ENCODE data around the gene POLD4.
"Not testable (repeated sequence)": the region's sequence is repeated elsewhere in the genome, so short reads cannot be mapped to it uniquely, and the experiment has no call there.

POLD4 gene

GRCh38 chr11:67353317-67354074, at the start of gene POLD4:
Gene POLD4, minus strand, starts transcription at chr11:67353546. Its CDS starts 147 bp downstream, at chr11:67353399.
- peak; percentile 95 to 98 for DNase-seq

GRCh38 chr11:67403085-67403484, 49.7 kb upstream of the POLD4 start:
- not testable (repeated sequence) for DNase-seq

- DNase-seq: not testable (repeated sequence)
These were observed 49.0 kb upstream of the POLD4 start for GRCh38 chr11:67402192-67402839.

- peak; percentile 85 to 90 for DNase-seq
These were observed 48.3 kb upstream of the POLD4 start, which contains the start of gene PPP1CA for GRCh38 chr11:67401495-67402191. Gene PPP1CA, minus strand, starts transcription at chr11:67401858. Its CDS starts 76 bp downstream, at chr11:67401782.

- no peak for DNase-seq
These were observed 47.7 kb upstream of the POLD4 start for GRCh38 chr11:67400942-67401494.

GRCh38 chr11:67400251-67400941, 47.0 kb upstream of the POLD4 start:
- DNase-seq: no peak

- no peak for DNase-seq
These were observed 45.6 kb upstream of the POLD4 start for GRCh38 chr11:67398661-67399563.

GRCh38 chr11:67397986-67398660, 44.8 kb upstream of the POLD4 start:
- no peak for DNase-seq

- DNase-seq: no peak
These were observed 44.2 kb upstream of the POLD4 start for GRCh38 chr11:67397536-67397935.

- no peak for DNase-seq
These were observed 43.4 kb upstream of the POLD4 start for GRCh38 chr11:67396587-67397389.

- DNase-seq: no peak
These were observed 42.9 kb upstream of the POLD4 start for GRCh38 chr11:67396259-67396581.

- no peak for DNase-seq
These were observed 42.4 kb upstream of the POLD4 start for GRCh38 chr11:67395555-67396258.

- no peak for DNase-seq
These were observed 40.6 kb upstream of the POLD4 start for GRCh38 chr11:67393990-67394389.

GRCh38 chr11:67393437-67393836, 40.1 kb upstream of the POLD4 start:
- no peak for DNase-seq

- no peak for DNase-seq
These were observed 38.9 kb upstream of the POLD4 start for GRCh38 chr11:67392183-67392715.

- DNase-seq: peak; percentile 96 to 98
These were observed 38.2 kb upstream of the POLD4 start, which contains the start of gene RAD9A for GRCh38 chr11:67391304-67392182. Gene RAD9A, plus strand, starts transcription at chr11:67391986. Its CDS starts 59 bp downstream, at chr11:67392045.

- no peak for DNase-seq
These were observed 37.6 kb upstream of the POLD4 start for GRCh38 chr11:67390947-67391303.

- peak; percentile 67 to 72 for DNase-seq
These were observed 36.1 kb upstream of the POLD4 start for GRCh38 chr11:67389477-67389876.
